Activated CD4-positive, alpha-beta T cell treated with anti-CD3 and anti-CD28 coated beads, Interleukin-2, Interleukin-4, amounts not matched to agents 100 ng/mL and 50 ng/mL, durations not matched to agents 16 hours and 8 hours (primary cell): ENCODE measurements around the gene ZFHX3.
A peak's percentile ranks its signal among the peaks of the same experiment; 100 is the strongest.

Source experiments
- DNase-seq: peaks from one replicate; pipeline ENCODE4 v3.0.0-alpha.2; 2020; ENCODE audit warnings: low spot score

Gene ZFHX3

GRCh38 chr16:72847187-72848027 is 200.5 kb downstream of the ZFHX3 start:
- peak; percentile 18 for DNase-seq

GRCh38 chr16:72846594-72846993 is 201.3 kb downstream of the ZFHX3 start:
- DNase-seq = no peak

- no peak for DNase-seq
Observed at GRCh38 chr16:72845322-72846020, 202.5 kb downstream of the ZFHX3 start.

GRCh38 chr16:72844225-72844920 is 203.6 kb downstream of the ZFHX3 start:
- no peak for DNase-seq

- DNase-seq = no peak
Observed at GRCh38 chr16:72841506-72841905, 206.4 kb downstream of the ZFHX3 start.

- no peak for DNase-seq
Observed at GRCh38 chr16:72840631-72841381, 207.1 kb downstream of the ZFHX3 start.

GRCh38 chr16:72838951-72839350 is 209.0 kb downstream of the ZFHX3 start:
- no peak for DNase-seq

- DNase-seq = no peak
Observed at GRCh38 chr16:72838586-72838910, 209.4 kb downstream of the ZFHX3 start.

GRCh38 chr16:72837846-72838585 is 209.9 kb downstream of the ZFHX3 start:
- DNase-seq = no peak

GRCh38 chr16:72836985-72837384 is 210.9 kb downstream of the ZFHX3 start:
- DNase-seq = no peak

GRCh38 chr16:72836181-72836580 is 211.7 kb downstream of the ZFHX3 start:
- no peak for DNase-seq

GRCh38 chr16:72835086-72835485 is 212.8 kb downstream of the ZFHX3 start:
- no peak for DNase-seq

- no peak for DNase-seq
Observed at GRCh38 chr16:72834499-72834898, 213.4 kb downstream of the ZFHX3 start.

- DNase-seq = no peak
Observed at GRCh38 chr16:72833969-72834368, 214.0 kb downstream of the ZFHX3 start.

GRCh38 chr16:72833482-72833881 is 214.4 kb downstream of the ZFHX3 start:
- DNase-seq = no peak

GRCh38 chr16:72832621-72833248 is 215.2 kb downstream of the ZFHX3 start:
- DNase-seq = peak; percentile 67

GRCh38 chr16:72829846-72830775 is 217.8 kb downstream of the ZFHX3 start:
- no peak for DNase-seq

GRCh38 chr16:72827866-72828265 is 220.1 kb downstream of the ZFHX3 start:
- DNase-seq = no peak

- DNase-seq = no peak
Observed at GRCh38 chr16:72825912-72826621, 221.9 kb downstream of the ZFHX3 start.
